Retinal pigment epithelial cell (primary cell): ENCODE measurements around the gene KDM2A.
A peak's percentile ranks its signal among the peaks of the same experiment; 100 is the strongest.

ENCODE experiments used
- DNase-seq: peaks from one replicate; pipeline ENCODE4 v3.0.0-alpha.2; 2010; ENCODE audit warnings: low read depth
- H3K4me3 ChIP-seq: 2 replicates; pipeline ENCODE4 v1.5.1; 2011; ENCODE audit warnings: mild to moderate bottlenecking, low read length, control low read depth, moderate library complexity
- TF ChIP-seq, protein P1 (sequence below): conservative IDR thresholded peaks from 2 replicates; pipeline ENCODE4 v1.5.1; 2011; ENCODE audit warnings: low read depth, low read length, control low read depth, inconsistent platforms

KDM2A gene

DNA sequence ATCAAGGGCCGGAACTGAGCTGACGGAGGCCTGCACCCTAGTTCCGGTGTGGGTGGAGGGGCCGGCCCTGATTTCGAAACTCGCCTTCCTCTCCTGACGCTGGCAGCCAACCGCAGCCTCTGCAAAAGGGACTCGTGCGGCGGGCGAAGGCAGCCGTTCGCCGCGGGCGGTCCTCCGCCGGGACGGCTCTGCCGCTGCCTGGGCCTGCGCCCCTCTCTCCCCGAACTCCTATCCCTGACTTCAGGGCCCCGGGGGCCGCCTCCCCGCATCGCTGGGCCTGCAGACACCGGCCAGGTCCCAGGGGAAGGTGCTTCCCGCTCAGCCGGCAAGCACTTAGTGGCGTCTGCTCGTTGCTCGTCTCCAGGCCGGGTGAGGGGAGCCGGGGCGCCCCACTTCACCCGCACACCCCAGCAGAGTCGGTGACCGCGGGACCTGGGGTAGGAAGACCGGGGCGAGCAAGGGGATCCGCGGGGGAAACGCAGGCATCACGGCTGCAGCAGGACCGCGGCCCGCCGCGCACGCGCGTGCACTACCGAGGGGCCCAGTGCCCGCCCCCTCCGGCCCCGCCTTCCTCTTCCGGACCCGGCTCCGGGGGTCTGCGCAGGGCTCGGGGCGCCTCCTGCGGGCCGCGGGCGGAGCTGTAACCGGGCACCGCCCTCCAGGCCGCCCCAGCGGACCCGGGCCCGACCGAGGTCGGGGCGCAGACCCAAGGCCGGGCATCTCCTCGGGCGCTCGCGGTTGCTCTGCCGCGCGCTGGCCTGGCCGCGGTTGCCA is 169.6 kb downstream of the KDM2A start:
- TF ChIP-seq, protein P1, sequence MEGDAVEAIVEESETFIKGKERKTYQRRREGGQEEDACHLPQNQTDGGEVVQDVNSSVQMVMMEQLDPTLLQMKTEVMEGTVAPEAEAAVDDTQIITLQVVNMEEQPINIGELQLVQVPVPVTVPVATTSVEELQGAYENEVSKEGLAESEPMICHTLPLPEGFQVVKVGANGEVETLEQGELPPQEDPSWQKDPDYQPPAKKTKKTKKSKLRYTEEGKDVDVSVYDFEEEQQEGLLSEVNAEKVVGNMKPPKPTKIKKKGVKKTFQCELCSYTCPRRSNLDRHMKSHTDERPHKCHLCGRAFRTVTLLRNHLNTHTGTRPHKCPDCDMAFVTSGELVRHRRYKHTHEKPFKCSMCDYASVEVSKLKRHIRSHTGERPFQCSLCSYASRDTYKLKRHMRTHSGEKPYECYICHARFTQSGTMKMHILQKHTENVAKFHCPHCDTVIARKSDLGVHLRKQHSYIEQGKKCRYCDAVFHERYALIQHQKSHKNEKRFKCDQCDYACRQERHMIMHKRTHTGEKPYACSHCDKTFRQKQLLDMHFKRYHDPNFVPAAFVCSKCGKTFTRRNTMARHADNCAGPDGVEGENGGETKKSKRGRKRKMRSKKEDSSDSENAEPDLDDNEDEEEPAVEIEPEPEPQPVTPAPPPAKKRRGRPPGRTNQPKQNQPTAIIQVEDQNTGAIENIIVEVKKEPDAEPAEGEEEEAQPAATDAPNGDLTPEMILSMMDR: peak; percentile 16
- no peak for DNase-seq
- peak overlapping the region; percentile 64 for H3K4me3 ChIP-seq

DNA sequence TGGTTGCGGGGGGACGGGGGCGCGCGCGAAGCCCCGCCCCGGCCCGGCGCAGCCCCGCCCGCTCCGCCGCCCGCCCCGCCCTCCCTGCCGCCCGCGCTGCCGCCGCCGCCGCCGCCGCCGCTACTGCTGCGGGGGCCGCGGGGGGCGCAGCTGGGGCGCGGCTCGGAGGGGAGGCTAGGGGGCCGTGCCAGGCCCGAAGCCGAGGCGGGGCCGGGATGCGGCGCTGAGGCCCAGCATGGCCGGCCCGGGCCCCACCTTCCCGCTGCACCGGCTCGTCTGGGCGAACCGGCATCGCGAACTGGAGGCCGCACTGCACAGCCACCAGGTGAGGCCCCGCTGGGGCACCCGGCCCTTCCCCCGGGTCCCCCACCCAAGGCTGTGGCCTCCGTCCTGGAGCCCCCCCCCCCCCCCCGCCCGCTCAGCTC is 170.2 kb downstream of the KDM2A start, which contains the start of gene ANKRD13D:
Gene ANKRD13D (plus strand): TSS at position 78 of the 425 bp plus-strand sequence. CDS start 158 bp downstream, at position 236.
- DNase-seq: no peak
- TF ChIP-seq, protein P1: no peak
- H3K4me3 ChIP-seq: peak within 1 kb of the TSS; percentile 71

- DNase-seq: no peak
- H3K4me3 ChIP-seq: peak overlapping the region; percentile 71
- TF ChIP-seq, protein P1: no peak
These were observed 170.8 kb downstream of the KDM2A start for GRCh38 chr11:67289651-67290479.

GRCh38 chr11:67290801-67291200 is 171.7 kb downstream of the KDM2A start:
- H3K4me3 ChIP-seq: no peak overlapping the region
- peak; percentile 82 for DNase-seq
- TF ChIP-seq, protein P1: no peak

- no peak overlapping the region for H3K4me3 ChIP-seq
- DNase-seq: no peak
- TF ChIP-seq, protein P1: no peak
These were observed 172.7 kb downstream of the KDM2A start for GRCh38 chr11:67291481-67292381.

GRCh38 chr11:67292671-67293070 is 173.6 kb downstream of the KDM2A start:
- TF ChIP-seq, protein P1: no peak
- DNase-seq: no peak
- H3K4me3 ChIP-seq: no peak overlapping the region
